ENCODE results near the gene ABHD17C. TPM values are rescaled to one million over a fixed set of nuclear protein-coding genes. Genes with fewer than 3 reads are reported as not detected.

ABHD17C gene
- total RNA-seq, 6 experiments from 2014 or later = 2.0 to 5.5 (median 3.0) TPM

DNA sequence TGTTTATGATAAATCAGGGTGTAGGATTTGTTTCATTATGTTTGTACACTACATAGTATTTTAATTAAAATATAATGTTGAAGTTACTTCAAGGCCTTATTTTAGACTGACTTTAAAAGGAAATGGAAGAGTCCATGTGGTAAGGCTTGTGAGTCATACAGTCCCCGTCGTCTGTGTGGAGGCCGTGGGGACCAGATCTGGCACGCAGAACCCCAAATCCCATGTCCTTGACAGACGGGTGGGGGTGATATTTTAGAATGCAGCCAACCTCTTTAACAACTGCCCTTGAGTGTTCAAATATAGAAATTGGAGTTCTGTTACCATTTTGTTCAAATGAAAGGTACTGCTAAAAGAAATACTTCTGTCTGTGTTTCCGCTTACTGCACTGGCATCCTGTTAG is 35.8 kb downstream of the ABHD17C start:
- WGBS (ENCODE audit: insufficient coverage, low coverage, low lambda C conversion rate, missing lambda C conversion rate) = 78% methylated on average over 6 of the region's 6 CpGs
- Histone ChIP-seq H3K9me3 (no peaks in the 10 kb centered on the region), H3K4me3 (no peak overlapping the region), H3K27me3 (no peaks in the 10 kb centered on the region), H3K36me3 (no peaks in the 10 kb centered on the region), H3K4me1 (no peaks in the 10 kb centered on the region), H3K27ac (no peak overlapping the region)
- intact Hi-C loops (cut with DNase I) = no loop called here
- no peak for ATAC-seq
- no peak for DNase-seq
- TF ChIP-seq, protein P1, sequence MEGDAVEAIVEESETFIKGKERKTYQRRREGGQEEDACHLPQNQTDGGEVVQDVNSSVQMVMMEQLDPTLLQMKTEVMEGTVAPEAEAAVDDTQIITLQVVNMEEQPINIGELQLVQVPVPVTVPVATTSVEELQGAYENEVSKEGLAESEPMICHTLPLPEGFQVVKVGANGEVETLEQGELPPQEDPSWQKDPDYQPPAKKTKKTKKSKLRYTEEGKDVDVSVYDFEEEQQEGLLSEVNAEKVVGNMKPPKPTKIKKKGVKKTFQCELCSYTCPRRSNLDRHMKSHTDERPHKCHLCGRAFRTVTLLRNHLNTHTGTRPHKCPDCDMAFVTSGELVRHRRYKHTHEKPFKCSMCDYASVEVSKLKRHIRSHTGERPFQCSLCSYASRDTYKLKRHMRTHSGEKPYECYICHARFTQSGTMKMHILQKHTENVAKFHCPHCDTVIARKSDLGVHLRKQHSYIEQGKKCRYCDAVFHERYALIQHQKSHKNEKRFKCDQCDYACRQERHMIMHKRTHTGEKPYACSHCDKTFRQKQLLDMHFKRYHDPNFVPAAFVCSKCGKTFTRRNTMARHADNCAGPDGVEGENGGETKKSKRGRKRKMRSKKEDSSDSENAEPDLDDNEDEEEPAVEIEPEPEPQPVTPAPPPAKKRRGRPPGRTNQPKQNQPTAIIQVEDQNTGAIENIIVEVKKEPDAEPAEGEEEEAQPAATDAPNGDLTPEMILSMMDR (IDR thresholded peaks at IDR 0.05) = no peak
- TF ChIP-seq POLR2A (IDR thresholded peaks at IDR 0.05) = no peak

DNA sequence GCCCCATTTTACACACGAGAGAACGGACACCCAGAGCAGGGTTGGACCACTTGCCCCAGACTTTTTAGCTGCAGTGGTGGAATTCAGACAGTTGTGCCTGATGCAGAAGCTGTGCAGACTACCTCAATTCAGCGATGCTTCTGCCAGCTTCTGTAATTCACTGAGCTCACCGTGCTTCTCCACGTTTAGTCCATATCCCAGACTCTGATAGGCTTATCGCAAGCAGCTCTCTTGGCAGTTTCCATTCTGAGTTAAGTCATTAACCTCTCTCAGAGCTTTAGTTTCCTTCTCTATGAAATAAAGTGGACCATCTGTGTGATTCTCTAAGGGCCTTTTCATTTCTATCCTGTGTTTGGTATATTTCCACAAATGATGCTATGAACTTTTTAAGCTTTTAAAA is 37.1 kb downstream of the ABHD17C start:
- no peak for TF ChIP-seq POLR2A (IDR thresholded peaks at IDR 0.05)
- TF ChIP-seq, protein P1 (IDR thresholded peaks at IDR 0.05) = no peak
- Histone ChIP-seq H3K4me3 (no peak overlapping the region), H3K4me1 (no peaks in the 10 kb centered on the region), H3K27me3 (no peaks in the 10 kb centered on the region), H3K9me3 (no peaks in the 10 kb centered on the region), H3K36me3 (no peaks in the 10 kb centered on the region), H3K27ac (no peak overlapping the region)
- DNase-seq = no peak
- 84% methylated on average over 5 of the region's 6 CpGs for whole genome bisulfite sequencing (ENCODE audit: insufficient coverage, low coverage, low lambda C conversion rate, missing lambda C conversion rate)
- no peak for ATAC-seq
- intact Hi-C loops (cut with DNase I) = no loop called here

DNA sequence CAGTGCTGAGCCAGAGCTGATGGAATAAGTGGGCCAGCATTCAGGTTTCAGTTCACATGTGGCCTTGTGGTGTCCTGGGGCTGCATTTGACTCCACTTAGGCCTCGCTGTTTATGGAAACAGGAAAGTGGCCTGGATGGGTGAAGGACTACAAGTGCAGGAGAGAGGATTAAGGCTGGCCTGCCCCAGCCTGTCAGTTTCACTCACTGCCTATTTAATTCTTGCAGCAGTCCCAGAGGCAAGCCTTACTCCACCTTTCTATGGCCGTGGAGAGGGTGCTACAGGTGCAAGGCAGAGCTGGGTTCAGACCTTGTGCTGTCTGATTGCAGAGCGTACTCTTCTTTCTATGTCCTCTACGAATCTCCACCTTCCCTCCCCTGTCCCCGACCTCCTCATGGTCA is 37.7 kb downstream of the ABHD17C start:
- no peaks in the 10 kb centered on the region for H3K36me3 ChIP-seq
- 96% methylated on average over 4 of the region's 5 CpGs for WGBS (ENCODE audit: insufficient coverage, low coverage, low lambda C conversion rate, missing lambda C conversion rate)
- H3K4me1 ChIP-seq = no peaks in the 10 kb centered on the region
- TF ChIP-seq, protein P1 (IDR thresholded peaks at IDR 0.05) = no peak
- TF ChIP-seq POLR2A (IDR thresholded peaks at IDR 0.05) = no peak
- no peaks in the 10 kb centered on the region for H3K27me3 ChIP-seq
- intact Hi-C loops (cut with DNase I) = no loop called here
- DNase-seq (no peak), ATAC-seq (no peak)
- no peak overlapping the region for H3K4me3 ChIP-seq
- H3K9me3 ChIP-seq = no peaks in the 10 kb centered on the region
- H3K27ac ChIP-seq = no peak overlapping the region

DNA sequence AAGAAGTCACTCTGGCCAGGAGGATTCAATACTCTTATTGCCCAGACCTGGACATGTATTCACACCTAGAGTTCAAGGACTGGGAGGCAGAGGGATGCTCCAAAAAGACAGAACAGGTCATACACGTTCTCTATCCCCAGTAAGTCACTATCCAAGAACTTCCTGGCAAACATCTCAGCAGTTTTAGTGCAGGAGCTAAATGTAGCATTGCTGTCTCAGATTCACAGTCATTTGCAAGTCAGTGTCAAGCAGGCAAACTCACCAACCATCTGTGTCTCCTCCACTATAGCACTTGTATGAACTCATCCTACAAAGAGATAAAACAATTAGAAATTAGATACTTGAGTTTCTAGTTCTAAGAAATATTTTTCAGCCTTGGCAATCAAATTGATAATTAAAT is 38.4 kb downstream of the ABHD17C start:
- intact Hi-C loops (cut with DNase I) = no loop called here
- no peak for TF ChIP-seq POLR2A (IDR thresholded peaks at IDR 0.05)
- TF ChIP-seq, protein P1 (IDR thresholded peaks at IDR 0.05) = no peak
- no peaks in the 10 kb centered on the region for H3K9me3 ChIP-seq
- H3K27ac ChIP-seq = no peak overlapping the region
- DNase-seq (no peak), ATAC-seq (no peak)
- H3K4me3 ChIP-seq = no peak overlapping the region
- no peaks in the 10 kb centered on the region for H3K4me1 ChIP-seq
- H3K36me3 ChIP-seq = no peaks in the 10 kb centered on the region
- 33% methylated on average over 1 of the region's 1 CpG for WGBS (ENCODE audit: insufficient coverage, low coverage, low lambda C conversion rate, missing lambda C conversion rate)
- H3K27me3 ChIP-seq = no peaks in the 10 kb centered on the region

DNA sequence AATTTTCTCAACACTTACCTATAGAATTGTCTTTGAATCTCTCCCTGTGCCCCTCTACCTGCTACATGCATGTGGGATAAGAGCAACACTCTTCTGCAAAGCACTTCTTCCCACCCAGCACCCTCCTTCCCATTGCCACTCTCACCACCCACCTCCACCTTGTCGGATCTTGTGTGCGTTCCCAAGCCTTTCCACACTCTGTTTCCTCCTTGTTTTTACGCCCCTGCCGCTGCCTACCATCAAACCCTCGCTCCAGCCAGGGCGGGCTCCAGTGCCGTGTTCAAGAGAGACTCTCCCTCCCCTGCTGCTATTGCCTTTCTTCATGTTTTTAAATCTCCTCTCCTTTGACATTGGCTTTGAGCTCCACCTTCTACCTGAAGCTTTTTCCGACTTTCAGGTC is 40.2 kb downstream of the ABHD17C start:
- H3K4me3 ChIP-seq = no peak overlapping the region
- TF ChIP-seq POLR2A (IDR thresholded peaks at IDR 0.05) = no peak
- TF ChIP-seq, protein P1 (IDR thresholded peaks at IDR 0.05) = no peak
- H3K9me3 ChIP-seq = no peaks in the 10 kb centered on the region
- no peaks in the 10 kb centered on the region for H3K36me3 ChIP-seq
- WGBS (ENCODE audit: insufficient coverage, low coverage, low lambda C conversion rate, missing lambda C conversion rate) = 95% methylated on average over 8 of the region's 8 CpGs
- intact Hi-C loops (cut with DNase I) = no loop called here
- no peak overlapping the region for H3K27ac ChIP-seq
- DNase-seq = no peak
- no peak for ATAC-seq
- H3K27me3 ChIP-seq = no peaks in the 10 kb centered on the region
- H3K4me1 ChIP-seq = no peaks in the 10 kb centered on the region

Data from right lobe of liver (tissue), 6 donors.